ENCODE data around the gene SLC34A3.

SLC34A3 gene

GRCh38 chr9:137217276-137218211 is 13.2 kb upstream of the SLC34A3 start:
- DNase-seq (ENCODE audit: low read depth in 2 of 2): no peak

- no peak for DNase-seq (ENCODE audit: low read depth in 2 of 2)
These were observed 12.4 kb upstream of the SLC34A3 start for GRCh38 chr9:137218212-137218753.

- no peak for DNase-seq (ENCODE audit: low read depth in 2 of 2)
These were observed 11.9 kb upstream of the SLC34A3 start for GRCh38 chr9:137218754-137219271.

GRCh38 chr9:137219757-137220316 is 10.9 kb upstream of the SLC34A3 start:
- no peak for DNase-seq (ENCODE audit: low read depth in 2 of 2)

GRCh38 chr9:137220317-137221094 is 10.2 kb upstream of the SLC34A3 start:
- no peak for DNase-seq (ENCODE audit: low read depth in 2 of 2)

GRCh38 chr9:137221095-137221505 is 9.6 kb upstream of the SLC34A3 start:
- DNase-seq (ENCODE audit: low read depth in 2 of 2): no peak

- DNase-seq (ENCODE audit: low read depth in 2 of 2): no peak
These were observed 9.1 kb upstream of the SLC34A3 start for GRCh38 chr9:137221506-137222111.

DNA sequence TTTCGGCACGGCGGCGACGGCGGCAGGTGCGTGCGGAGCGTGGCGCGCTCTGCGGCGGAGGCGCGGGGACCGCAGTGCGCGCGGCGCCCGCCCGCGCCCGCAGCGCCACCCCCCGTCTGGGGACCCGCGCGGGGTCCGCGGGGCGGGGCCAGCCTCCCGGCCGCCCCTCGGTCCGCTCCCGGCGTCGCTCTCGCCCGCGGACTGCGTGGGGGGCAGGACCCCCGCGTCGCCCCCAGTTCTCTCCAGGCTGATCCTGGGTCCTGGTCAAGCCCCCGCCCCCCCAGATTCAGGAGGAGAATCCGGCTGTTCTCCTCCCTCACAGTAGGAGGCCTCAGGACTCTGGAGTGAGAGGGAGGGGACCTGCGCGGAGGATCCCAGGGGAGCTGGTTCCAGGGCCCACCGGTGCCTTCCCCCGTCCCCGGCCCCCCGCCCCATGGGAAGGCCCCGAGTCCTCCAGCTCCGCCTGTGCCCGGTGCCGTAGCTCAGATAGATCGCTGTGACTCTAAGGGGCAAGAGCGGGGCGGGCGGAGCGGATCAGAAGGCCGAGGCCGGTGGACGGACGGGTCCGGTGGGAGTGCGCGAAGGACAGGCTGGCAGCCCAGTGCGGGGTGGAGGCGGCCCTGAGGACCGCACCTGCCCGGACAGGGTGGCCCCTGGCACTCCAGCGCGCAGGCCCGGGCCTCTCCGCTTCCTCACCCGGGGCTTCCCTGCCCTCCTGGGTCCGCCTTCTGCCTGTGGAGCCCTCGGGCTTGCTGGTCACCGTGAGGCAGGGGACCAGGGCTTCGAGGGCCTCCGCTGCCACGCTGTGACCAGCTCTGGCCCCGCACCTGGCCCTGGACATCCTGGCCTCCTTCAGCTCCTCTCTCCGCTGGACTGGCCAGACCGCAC is 8.3 kb upstream of the SLC34A3 start, which contains the start of gene RNF208:
Gene RNF208, minus strand, starts transcription at position 51 of the 888 bp plus-strand sequence. CDS start 1,028 bp downstream, outside the sequence.
- DNase-seq (ENCODE audit: low read depth in 2 of 2): no peak

- DNase-seq (ENCODE audit: low read depth in 2 of 2): peak; percentile 97 to 100
These were observed 7.4 kb upstream of the SLC34A3 start for GRCh38 chr9:137223078-137223970.

DNA sequence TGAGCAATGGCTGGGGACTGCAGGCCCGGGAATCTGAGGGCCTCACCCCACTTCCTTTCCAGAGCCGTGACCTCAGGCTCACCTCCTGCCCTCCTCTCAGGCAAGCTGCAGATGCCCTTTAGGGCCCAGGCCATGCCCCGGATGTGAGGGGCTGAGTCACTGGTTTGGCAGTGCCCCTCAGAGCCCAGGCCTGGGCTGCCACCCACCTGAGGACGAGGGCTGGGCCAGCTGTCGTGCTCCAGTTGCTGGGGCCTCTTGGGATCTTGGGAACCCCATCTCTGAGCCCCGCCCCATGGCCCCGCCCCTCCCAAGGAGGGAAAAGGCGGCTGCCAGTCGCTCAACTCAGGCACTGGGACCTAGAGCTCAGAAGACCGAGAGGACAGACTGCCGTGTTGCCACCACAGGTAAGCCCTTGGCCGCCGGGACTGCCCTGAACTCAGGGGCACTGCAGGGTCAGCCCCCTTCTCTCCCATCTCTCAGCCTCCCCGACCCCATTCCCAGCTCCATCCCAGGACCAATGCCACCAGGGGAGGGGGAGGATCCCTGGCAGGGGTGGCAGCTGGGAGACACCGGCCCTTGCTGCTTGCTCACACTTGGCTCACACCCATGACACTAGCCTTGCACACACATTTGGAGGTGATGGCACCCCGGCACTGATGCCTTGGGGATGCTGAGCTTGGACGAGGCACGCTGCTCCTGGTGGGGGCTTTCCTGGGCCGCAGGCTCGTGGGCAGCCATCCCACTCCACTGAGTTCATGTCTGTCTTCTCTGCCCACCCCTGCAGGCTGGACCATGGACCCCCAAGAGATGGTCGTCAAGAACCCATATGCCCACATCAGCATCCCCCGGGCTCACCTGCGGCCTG is 5.6 kb upstream of the SLC34A3 start, which contains the start of gene CYSRT1:
Gene CYSRT1, plus strand, starts transcription at position 345 of the 865 bp plus-strand sequence. Its CDS starts 448 bp downstream, at position 793.
- DNase-seq (ENCODE audit: low read depth in 2 of 2): no peak

DNA sequence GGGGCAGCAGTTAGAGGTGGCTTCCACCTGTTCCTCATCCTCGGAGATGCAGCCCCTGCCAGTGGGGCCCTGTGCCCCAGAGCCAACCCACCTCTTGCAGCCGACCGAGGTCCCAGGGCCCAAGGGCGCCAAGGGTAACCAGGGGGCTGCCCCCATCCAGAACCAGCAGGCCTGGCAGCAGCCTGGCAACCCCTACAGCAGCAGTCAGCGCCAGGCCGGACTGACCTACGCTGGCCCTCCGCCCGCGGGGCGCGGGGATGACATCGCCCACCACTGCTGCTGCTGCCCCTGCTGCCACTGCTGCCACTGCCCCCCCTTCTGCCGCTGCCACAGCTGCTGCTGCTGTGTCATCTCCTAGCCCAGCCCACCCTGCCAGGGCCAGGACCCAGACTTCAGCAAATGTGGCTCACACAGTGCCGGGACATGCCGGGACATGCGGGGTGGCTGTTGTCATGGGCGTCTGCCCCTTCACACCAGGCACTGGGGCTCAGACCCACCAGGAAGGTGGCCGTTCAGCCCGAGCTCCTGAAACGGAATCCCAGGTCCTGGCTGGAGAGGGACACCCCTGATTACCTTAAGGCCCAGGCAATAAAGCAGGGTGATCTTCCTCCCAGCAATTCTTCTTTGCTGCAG is 4.9 kb upstream of the SLC34A3 start:
- no peak for DNase-seq (ENCODE audit: low read depth in 2 of 2)

- no peak for DNase-seq (ENCODE audit: low read depth in 2 of 2)
These were observed 4.2 kb upstream of the SLC34A3 start for GRCh38 chr9:137226338-137227053.

GRCh38 chr9:137227054-137227852 is 3.4 kb upstream of the SLC34A3 start, which contains the start of gene RNF224:
Gene RNF224 (plus strand): TSS chr9:137227502. CDS start chr9:137228336, 834 bp downstream.
- peak; percentile 73 to 80 for DNase-seq (ENCODE audit: low read depth in 2 of 2)

DNA sequence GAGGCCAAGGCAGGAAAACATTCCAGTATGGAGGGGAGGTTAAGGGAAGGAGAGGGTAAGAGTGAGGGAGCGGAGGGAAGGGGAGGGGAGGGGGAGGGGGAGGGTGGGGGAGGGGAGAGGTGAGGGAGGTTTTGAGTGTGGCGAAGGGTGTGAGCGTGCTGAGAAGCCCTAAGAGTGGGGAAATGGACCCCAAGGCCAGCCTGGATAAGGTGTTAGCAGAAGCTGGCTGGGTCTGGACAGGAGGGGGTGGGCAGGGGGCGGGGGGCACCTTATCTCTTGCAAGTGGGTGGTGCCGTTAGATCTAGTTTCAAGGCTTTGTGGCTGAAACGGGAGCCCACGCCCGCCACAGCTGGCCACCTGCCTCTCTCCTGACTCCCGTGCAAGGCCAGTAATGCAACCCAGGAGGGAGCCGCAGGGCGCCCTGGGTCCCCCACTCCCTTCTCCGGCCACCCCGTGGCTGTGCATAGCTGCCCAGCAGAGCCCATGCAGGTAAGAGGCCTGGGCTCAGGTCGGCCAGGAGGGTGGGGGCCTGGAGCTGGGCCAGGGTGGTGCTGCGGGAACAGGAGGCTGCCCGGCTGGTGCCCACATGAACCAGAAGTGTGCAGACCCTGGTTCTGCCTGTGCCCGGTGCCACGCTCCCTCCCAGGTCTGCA is 2.7 kb upstream of the SLC34A3 start:
- DNase-seq (ENCODE audit: low read depth in 2 of 2): no peak

GRCh38 chr9:137228506-137228967 is 2.2 kb upstream of the SLC34A3 start:
- DNase-seq (ENCODE audit: low read depth in 2 of 2): no peak

Data from stimulated activated CD4-positive, alpha-beta T cell treated with anti-CD3 and anti-CD28 coated beads, Interleukin-4, amount 100 ng/mL, for 48 hours (primary cell).